Psoas muscle (tissue), 8 donors: ENCODE data around the gene DCUN1D2. TPM values are rescaled to one million over a fixed set of nuclear protein-coding genes. Genes with fewer than 3 reads are reported as not detected.
A peak's percentile ranks its signal among the peaks of the same experiment; 100 is the strongest.

Experiments used
- ATAC-seq, 4 donors: fragments of 200-7000 bp; cut with Tn5 transposase; one replicate each; pipeline ENCODE4 v1.9.1; 2020; ENCODE audit warnings: moderate library complexity in 3 of 4, mild to moderate bottlenecking in 2 of 4
- DNase-seq, 2 donors: peaks; one replicate each; pipeline ENCODE4 v3.0.0-alpha.2; 2020
- H3K27ac ChIP-seq: fragments of 200-600 bp; one replicate; pipeline ENCODE4 v1.8.0; 2022
- H3K27me3 ChIP-seq, 3 donors: fragments of 200-600 bp in 1 of 3; one replicate each; pipeline versions ENCODE4 v1.6.1 to v1.8.0; 2013 to 2022; ENCODE audit warnings: low read length in 2 of 3, mild to moderate bottlenecking in 2 of 3, moderate library complexity in 1 of 3; ENCODE audit not compliant: insufficient read depth in 3 of 3
- H3K36me3 ChIP-seq, 2 donors: fragments of 200-600 bp in 1 of 2; one replicate each; pipeline versions ENCODE4 v1.6.1 to v1.8.0; 2013 to 2022; ENCODE audit warnings: low read depth in 1 of 2, mild to moderate bottlenecking in 1 of 2, moderate library complexity in 1 of 2; ENCODE audit not compliant: insufficient read depth in 1 of 2
- H3K4me1 ChIP-seq: fragments of 200-600 bp; one replicate; pipeline ENCODE4 v1.8.0; 2022
- H3K4me3 ChIP-seq: fragments of 200-600 bp; one replicate; pipeline ENCODE4 v1.8.0; 2022; ENCODE audit warnings: mild to moderate bottlenecking
- H3K9me3 ChIP-seq: fragments of 200-600 bp; one replicate; pipeline ENCODE4 v1.8.0; 2022
- CTCF ChIP-seq: fragments of 200-600 bp; IDR thresholded peaks from one replicate; pipeline ENCODE4 v1.8.0; 2022; ENCODE audit warnings: antibody characterized with exemption
- WGBS, 3 donors: extraction: QIAGEN DNeasy Blood & Tissue Kit; methylation state at CpG; one replicate each; pipeline versions ENCODE4 v1.1.6 to v1.1.7; 2013; 5-methylcytosine and 5-hydroxymethylcytosine counted together
- intact Hi-C, 2 donors: fragments of 100-400 bp; cut with DNase I; formaldehyde crosslinking; loops; one replicate each; pipeline versions ENCODE4 v1.11.0 to v1.14.2; 2022
- polyA plus RNA-seq, 3 donors: library from polyadenylated mRNA; stranded (reverse); fragments of 200-250 nt; gene quantifications; one replicate each; pipeline ENCODE4 v1.2.3, GENCODE V29; 2013
- total RNA-seq, 4 donors: library from RNA; stranded (reverse); fragmentation: NEBNext Ultra II Directional in 2 of 4; extraction: Animal tissue kit (Norgen Biotek cat#: 25700) in 2 of 4; gene quantifications; one replicate each; pipeline versions ENCODE4 v1.2.1 to v1.2.4, GENCODE V29; 2021 to 2023
- donor health status: healthy with polysubstance abuse.
- donor health status: DM: no; HTN: no; CAD: no; lungs with moderate emphysema.
- donor health status: Bipolar disorder and iron deficiency.
- donor health status: healthy.
- donor health status: DM: yes; HTN: yes; CAD: no.
- donor health status: DM: no; HTN: no; CAD: no.
- donor health status: DM: no; HTN: no; CAD: no.
- donor health status: DM: yes; HTN: yes; CAD: no.

DCUN1D2 gene
- total and polyA plus RNA-seq, 7 donors: 32.4 to 151 (median 71.2) TPM

GRCh38 chr13:113464476-113464875 lies 26.0 kb downstream of the DCUN1D2 start:
- no peak for TF ChIP-seq CTCF
- Histone ChIP-seq H3K27me3 (no peaks in the 10 kb centered on the region), H3K36me3 (peaks cover 4 to 52% of the 10 kb centered on the region in 2 donors), H3K27ac (no peak overlapping the region), H3K4me3 (no peak overlapping the region), H3K9me3 (no peaks in the 10 kb centered on the region), H3K4me1 (no peaks in the 10 kb centered on the region)
- 85 to 94% (median 86%) methylated on average over 16 of the region's 16 CpGs for WGBS, 3 donors
- ATAC-seq: no peak
- intact Hi-C loops: no loop called here
- no peak for DNase-seq

GRCh38 chr13:113461022-113461751 lies 29.3 kb downstream of the DCUN1D2 start:
- intact Hi-C loops: no loop called here
- H3K36me3 ChIP-seq: peaks cover 8 to 72% of the 10 kb centered on the region in 2 donors
- WGBS, 3 donors: 59 to 93% (median 86%) methylated on average over 12 of the region's 12 CpGs
- H3K27ac ChIP-seq: no peak overlapping the region
- H3K9me3 ChIP-seq: no peaks in the 10 kb centered on the region
- no peaks in the 10 kb centered on the region for H3K4me1 ChIP-seq
- H3K4me3 ChIP-seq: no peak overlapping the region
- H3K27me3 ChIP-seq: no peaks in the 10 kb centered on the region
- no peak for TF ChIP-seq CTCF
- ATAC-seq (peak in 2 of 4 donors; percentile 44 to 81), DNase-seq (no peak)

DNA sequence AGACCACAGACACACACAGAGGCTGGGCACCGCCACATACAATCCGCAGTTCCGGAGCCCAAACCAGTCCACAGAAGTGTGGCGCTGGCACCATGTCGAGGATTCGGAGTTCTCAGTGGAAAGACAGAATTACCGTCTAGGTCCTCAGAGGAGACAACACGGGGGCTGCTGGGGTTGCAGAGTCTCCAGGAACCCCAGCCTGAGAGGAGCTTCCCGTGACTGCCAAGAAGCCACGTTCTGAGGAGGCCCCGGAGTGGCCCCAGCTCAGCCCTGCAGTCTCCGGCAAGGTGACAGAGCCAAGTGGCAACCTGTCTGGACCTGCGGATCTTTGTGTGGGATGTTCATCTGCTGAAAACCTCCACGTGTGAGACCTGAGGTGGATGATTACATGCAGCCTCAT lies 29.9 kb downstream of the DCUN1D2 start:
- intact Hi-C loops: no loop called here
- Histone ChIP-seq H3K36me3 (peaks cover 8 to 73% of the 10 kb centered on the region in 2 donors), H3K4me1 (no peaks in the 10 kb centered on the region), H3K4me3 (no peak overlapping the region), H3K27me3 (no peaks in the 10 kb centered on the region), H3K27ac (no peak overlapping the region), H3K9me3 (no peaks in the 10 kb centered on the region)
- 93 to 96% (median 95%) methylated on average over 14 of the region's 14 CpGs for WGBS, 3 donors
- DNase-seq (no peak), ATAC-seq (no peak)
- TF ChIP-seq CTCF: no peak

DNA sequence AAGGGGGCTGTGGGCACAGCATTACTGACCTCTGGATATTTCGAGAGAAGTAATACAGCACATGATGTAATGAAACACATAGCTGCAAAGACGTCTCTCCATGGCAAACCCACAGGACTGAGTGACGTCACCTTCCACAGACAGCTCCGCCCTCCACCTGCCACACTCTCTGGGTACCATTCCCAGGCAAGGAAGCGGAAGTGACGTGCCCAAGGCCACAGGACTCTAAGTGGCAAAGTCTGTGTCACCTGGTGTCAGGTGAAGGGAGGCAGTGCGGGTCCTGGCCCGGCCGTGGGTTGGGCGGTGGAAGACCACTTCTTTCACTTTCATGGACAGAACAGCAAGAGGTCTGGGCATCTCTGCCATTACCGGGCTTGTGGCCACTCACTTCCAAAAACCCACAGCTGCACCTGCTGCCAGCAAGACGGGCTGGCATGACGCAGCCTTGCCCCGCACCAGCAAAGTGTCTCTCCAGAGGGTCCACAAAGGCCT lies 30.4 kb downstream of the DCUN1D2 start:
- 87 to 94% (median 92%) methylated on average over 14 of the region's 14 CpGs for WGBS, 3 donors
- no peak for ATAC-seq

More for the DNA sequence above, 30.4 kb downstream of the DCUN1D2 start:
- DNase-seq: no peak
- H3K36me3 ChIP-seq: peaks cover 8 to 77% of the 10 kb centered on the region in 2 donors
- H3K27me3 ChIP-seq: no peaks in the 10 kb centered on the region
- intact Hi-C loops: no loop called here
- H3K9me3 ChIP-seq: no peaks in the 10 kb centered on the region
- H3K4me3 ChIP-seq: no peak overlapping the region
- TF ChIP-seq CTCF: no peak
- no peak overlapping the region for H3K27ac ChIP-seq
- no peaks in the 10 kb centered on the region for H3K4me1 ChIP-seq
